Astrocyte (in vitro differentiated cells and primary cell): ENCODE results near the gene PAX8.
"Not testable (repeated sequence)": the region's sequence is repeated elsewhere in the genome, so short reads cannot be mapped to it uniquely, and the experiment has no call there.

Experiments
- EZH2 ChIP-seq: IDR thresholded peaks from 2 replicates; pipeline ENCODE4 v1.6.1; 2012; ENCODE audit warnings: mild to moderate bottlenecking, low read length, inconsistent platforms; ENCODE audit not compliant: insufficient read depth
- TF ChIP-seq, protein P1 (sequence below): IDR thresholded peaks from 2 replicates; pipeline ENCODE4 v1.5.1; 2011; ENCODE audit warnings: low read depth, mild to moderate bottlenecking, inconsistent platforms, low read length, moderate library complexity; ENCODE audit not compliant: insufficient read depth

DNA sequence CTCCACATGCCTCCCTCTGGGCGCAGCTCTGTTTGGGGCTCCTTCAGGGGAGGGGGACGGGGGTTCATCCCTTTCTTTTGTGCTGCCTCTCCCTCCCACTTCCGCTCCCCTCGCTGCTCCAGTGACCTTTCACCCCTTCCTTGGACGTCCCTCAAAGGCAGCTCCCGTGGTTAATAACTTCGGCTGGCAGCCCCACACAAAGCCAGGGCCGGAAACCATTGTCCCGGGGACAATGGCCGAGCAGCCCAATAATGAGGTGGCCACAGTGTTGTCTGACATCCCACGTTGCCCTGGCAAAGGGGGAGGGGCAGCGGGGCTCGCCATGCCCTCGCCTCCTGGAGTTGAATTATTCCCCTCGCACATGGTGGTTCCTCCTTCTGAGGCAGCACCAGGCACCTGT, 27.0 kb upstream of the PAX8 start:
- TF ChIP-seq, protein P1, sequence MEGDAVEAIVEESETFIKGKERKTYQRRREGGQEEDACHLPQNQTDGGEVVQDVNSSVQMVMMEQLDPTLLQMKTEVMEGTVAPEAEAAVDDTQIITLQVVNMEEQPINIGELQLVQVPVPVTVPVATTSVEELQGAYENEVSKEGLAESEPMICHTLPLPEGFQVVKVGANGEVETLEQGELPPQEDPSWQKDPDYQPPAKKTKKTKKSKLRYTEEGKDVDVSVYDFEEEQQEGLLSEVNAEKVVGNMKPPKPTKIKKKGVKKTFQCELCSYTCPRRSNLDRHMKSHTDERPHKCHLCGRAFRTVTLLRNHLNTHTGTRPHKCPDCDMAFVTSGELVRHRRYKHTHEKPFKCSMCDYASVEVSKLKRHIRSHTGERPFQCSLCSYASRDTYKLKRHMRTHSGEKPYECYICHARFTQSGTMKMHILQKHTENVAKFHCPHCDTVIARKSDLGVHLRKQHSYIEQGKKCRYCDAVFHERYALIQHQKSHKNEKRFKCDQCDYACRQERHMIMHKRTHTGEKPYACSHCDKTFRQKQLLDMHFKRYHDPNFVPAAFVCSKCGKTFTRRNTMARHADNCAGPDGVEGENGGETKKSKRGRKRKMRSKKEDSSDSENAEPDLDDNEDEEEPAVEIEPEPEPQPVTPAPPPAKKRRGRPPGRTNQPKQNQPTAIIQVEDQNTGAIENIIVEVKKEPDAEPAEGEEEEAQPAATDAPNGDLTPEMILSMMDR, result not testable (repeated sequence)
- not testable (repeated sequence) for TF ChIP-seq EZH2
